ENCODE results near the gene SLAMF7. TPM values are rescaled to one million over a fixed set of nuclear protein-coding genes. Genes with fewer than 3 reads are reported as not detected.

Gene SLAMF7
- total RNA-seq, 6 experiments from 2014 or later, result 0.74 to 5.2 (median 0.99) TPM

DNA sequence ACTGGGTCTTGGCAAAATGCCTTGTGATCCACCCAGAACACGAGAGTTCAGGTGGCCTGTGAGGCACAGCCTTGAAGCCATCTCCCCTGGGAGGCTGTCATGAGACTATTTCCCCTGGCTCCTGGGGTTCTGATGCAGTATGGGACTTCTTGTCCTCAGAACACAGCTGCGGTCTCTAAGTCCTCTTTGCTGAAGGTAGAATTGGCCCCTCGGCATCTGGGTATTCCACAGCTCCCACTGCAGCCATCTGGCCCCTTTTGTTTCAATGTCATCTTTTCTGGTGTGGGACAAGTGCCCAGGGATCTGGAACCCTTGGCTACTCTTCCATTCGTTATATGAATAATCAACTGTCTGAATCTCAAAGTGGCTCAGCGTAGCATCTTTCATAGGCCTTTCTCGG is 39.9 kb downstream of the SLAMF7 start:
- Histone ChIP-seq H3K9me3 (no peaks in the 10 kb centered on the region), H3K4me3 (no peak overlapping the region), H3K27me3 (no peaks in the 10 kb centered on the region), H3K36me3 (no peaks in the 10 kb centered on the region), H3K4me1 (no peaks in the 10 kb centered on the region), H3K27ac (no peak overlapping the region)
- DNase-seq, result no peak
- no peak for ATAC-seq
- intact Hi-C loops (cut with DNase I), result no loop called here
- no peak for TF ChIP-seq POLR2A (IDR thresholded peaks at IDR 0.05)
- TF ChIP-seq, protein P1, sequence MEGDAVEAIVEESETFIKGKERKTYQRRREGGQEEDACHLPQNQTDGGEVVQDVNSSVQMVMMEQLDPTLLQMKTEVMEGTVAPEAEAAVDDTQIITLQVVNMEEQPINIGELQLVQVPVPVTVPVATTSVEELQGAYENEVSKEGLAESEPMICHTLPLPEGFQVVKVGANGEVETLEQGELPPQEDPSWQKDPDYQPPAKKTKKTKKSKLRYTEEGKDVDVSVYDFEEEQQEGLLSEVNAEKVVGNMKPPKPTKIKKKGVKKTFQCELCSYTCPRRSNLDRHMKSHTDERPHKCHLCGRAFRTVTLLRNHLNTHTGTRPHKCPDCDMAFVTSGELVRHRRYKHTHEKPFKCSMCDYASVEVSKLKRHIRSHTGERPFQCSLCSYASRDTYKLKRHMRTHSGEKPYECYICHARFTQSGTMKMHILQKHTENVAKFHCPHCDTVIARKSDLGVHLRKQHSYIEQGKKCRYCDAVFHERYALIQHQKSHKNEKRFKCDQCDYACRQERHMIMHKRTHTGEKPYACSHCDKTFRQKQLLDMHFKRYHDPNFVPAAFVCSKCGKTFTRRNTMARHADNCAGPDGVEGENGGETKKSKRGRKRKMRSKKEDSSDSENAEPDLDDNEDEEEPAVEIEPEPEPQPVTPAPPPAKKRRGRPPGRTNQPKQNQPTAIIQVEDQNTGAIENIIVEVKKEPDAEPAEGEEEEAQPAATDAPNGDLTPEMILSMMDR (IDR thresholded peaks at IDR 0.05), result no peak
- 72% methylated on average over 4 of the region's 6 CpGs for WGBS (ENCODE audit: insufficient coverage, low coverage, low lambda C conversion rate, missing lambda C conversion rate)

DNA sequence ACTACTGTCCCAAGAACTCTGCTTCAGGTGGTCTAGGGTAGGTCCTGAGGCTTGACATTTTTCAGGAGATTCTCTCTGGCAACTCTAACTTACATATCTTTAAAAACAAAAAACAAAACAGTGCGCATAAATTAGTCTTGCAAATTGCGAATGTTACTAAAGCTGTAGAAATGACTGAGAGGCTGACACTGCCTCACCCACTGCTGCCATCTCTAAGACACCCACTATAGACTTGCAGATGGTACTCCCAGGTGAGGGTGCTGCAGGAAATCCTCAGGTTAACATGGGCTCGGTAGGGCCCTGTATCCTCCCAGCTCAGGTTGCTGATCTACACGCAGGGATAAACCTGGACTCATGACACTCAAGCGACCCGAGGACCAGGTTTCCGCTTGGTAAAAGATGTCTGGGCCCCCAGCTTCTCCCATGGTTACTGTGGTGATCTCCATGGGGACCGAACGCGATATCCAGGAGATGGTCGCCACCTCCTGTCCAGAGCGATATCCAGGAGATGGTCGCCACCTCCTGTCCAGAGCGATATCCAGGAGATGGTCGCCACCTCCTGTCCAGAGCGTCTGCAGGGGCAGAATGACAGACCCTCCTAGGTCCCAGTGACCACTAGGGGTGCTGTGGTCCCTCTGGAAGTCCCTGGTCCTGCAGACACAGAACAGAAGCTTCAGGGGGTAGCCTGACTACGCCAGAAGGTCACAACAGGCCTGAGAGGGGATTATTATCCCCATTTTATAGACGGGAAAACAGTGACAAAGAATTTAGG is 40.8 kb downstream of the SLAMF7 start:
- no peak for DNase-seq
- no peak for TF ChIP-seq POLR2A (IDR thresholded peaks at IDR 0.05)
- TF ChIP-seq, protein P1 (IDR thresholded peaks at IDR 0.05), result peak; percentile 6 to 31 (median 26)
- Histone ChIP-seq H3K27ac (no peak overlapping the region), H3K4me3 (no peak overlapping the region), H3K4me1 (no peaks in the 10 kb centered on the region), H3K27me3 (no peaks in the 10 kb centered on the region), H3K36me3 (no peaks in the 10 kb centered on the region), H3K9me3 (no peaks in the 10 kb centered on the region)
- ATAC-seq, result peak in 2 of 4 donors; percentile 11 to 35
- intact Hi-C loops (cut with DNase I), result no loop called here
- WGBS (ENCODE audit: insufficient coverage, low coverage, low lambda C conversion rate, missing lambda C conversion rate), result 86% methylated on average over 5 of the region's 18 CpGs

DNA sequence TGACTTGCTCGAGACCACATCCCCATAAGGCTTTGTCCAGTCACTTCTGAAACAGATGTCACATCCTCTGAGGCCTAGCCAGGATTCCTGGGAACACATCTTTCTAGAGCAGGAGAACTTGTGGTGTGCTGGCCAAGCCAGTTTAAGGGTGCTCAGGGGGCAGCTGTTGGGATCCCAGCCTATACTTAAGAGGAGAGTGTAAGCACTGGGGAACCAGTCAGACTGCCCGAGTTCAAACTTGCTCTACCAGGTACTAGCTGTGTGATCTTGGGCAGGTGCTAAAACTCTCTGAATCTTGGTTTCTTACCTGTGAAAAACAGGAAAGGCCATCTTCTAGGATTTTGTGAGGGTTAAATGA is 41.3 kb downstream of the SLAMF7 start:
- Histone ChIP-seq H3K4me3 (no peak overlapping the region), H3K9me3 (no peaks in the 10 kb centered on the region), H3K27me3 (no peaks in the 10 kb centered on the region), H3K27ac (no peak overlapping the region), H3K36me3 (no peaks in the 10 kb centered on the region), H3K4me1 (no peaks in the 10 kb centered on the region)
- TF ChIP-seq, protein P1 (IDR thresholded peaks at IDR 0.05), result no peak
- no peak for TF ChIP-seq POLR2A (IDR thresholded peaks at IDR 0.05)
- intact Hi-C loops (cut with DNase I), result no loop called here
- 40% methylated on average over 1 of the region's 2 CpGs for WGBS (ENCODE audit: insufficient coverage, low coverage, low lambda C conversion rate, missing lambda C conversion rate)
- DNase-seq (no peak), ATAC-seq (no peak)

DNA sequence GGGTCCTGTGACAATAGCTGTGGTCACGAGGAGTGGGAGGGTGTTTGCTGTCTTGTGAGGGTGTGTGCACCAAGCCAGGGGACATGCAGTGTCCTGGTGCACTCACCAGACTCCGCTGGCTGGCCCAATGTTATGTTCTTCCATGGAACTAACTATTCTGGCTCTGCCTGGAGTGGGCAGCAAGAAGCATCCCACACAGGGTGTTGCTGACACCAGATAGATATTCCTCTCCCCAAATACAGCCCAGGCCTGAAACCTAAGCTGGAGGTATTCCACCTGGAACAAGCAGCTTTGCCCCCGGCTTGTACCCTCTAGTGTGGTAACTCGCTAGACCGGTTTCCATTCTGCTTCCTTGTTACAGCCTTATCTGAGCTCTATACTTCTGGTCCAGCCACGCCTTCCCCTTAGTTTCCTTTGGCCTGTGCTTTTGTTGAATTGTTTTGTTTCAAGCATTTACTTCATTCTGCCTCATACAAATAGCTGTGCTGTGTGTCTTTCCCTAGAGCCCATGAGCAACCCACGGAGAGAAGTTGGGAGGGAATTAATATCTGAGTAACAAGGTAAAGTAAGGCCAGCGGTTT is 42.2 kb downstream of the SLAMF7 start:
- WGBS (ENCODE audit: insufficient coverage, low coverage, low lambda C conversion rate, missing lambda C conversion rate), result 54% methylated on average over 7 of the region's 8 CpGs
- H3K27me3 ChIP-seq, result no peaks in the 10 kb centered on the region
- no peak for DNase-seq
- no peak overlapping the region for H3K27ac ChIP-seq
- no peaks in the 10 kb centered on the region for H3K9me3 ChIP-seq
- intact Hi-C loops (cut with DNase I), result no loop called here
- ATAC-seq, result peak in 1 of 4 donors; percentile 36
- H3K4me3 ChIP-seq, result no peak overlapping the region
- H3K36me3 ChIP-seq, result no peaks in the 10 kb centered on the region
- TF ChIP-seq, protein P1 (IDR thresholded peaks at IDR 0.05), result no peak
- no peak for TF ChIP-seq POLR2A (IDR thresholded peaks at IDR 0.05)
- no peaks in the 10 kb centered on the region for H3K4me1 ChIP-seq

Measured in right lobe of liver (tissue), 6 donors.